Measurements from ENCODE around the gene HES5. TPM values are rescaled to one million over a fixed set of nuclear protein-coding genes. Genes with fewer than 3 reads are reported as not detected.

HES5 gene
- polyA plus RNA-seq, 3 donors: not detected

DNA sequence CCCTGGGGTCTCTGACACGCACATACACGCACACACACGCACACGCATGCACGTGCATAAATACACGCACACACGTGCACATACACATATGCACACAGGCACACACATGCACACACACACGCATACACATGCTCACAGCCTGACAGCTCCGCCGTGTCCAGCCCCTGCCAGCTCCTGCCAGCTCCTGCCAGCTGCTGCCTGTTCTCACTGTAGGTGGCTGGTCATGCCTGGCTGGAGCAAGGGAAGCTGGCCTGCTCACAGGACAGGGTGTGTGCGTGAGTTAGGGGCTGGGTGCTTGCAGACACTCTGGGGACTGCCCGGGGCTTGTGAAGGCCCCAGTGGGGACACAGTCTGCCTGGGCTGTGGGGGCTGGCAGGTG is 49.1 kb downstream of the HES5 start:
- H3K9me3 Mint-ChIP-seq: no peaks in the 10 kb centered on the region
- no peaks in the 10 kb centered on the region for H4K20me1 ChIP-seq (ENCODE audit: insufficient read depth, low read length)
- 97% methylated on average over 10 of the region's 12 CpGs for WGBS (ENCODE audit: insufficient coverage)
- H3K27ac Mint-ChIP-seq: no peak overlapping the region
- H3K4me3 ChIP-seq (replicated peaks in 1 of 3; ENCODE audit: low read depth in 2 of 3, low read length in 3 of 3): no peak overlapping the region
- no peaks in the 10 kb centered on the region for H3K4me1 ChIP-seq (ENCODE audit: control insufficient read depth in 1 of 2, insufficient read depth in 2 of 2, low read length in 2 of 2)
- H3K79me2 ChIP-seq (ENCODE audit: insufficient read depth, low read length): no peaks in the 10 kb centered on the region
- no peaks in the 10 kb centered on the region for H3K4me1 Mint-ChIP-seq
- TF ChIP-seq, protein P1, sequence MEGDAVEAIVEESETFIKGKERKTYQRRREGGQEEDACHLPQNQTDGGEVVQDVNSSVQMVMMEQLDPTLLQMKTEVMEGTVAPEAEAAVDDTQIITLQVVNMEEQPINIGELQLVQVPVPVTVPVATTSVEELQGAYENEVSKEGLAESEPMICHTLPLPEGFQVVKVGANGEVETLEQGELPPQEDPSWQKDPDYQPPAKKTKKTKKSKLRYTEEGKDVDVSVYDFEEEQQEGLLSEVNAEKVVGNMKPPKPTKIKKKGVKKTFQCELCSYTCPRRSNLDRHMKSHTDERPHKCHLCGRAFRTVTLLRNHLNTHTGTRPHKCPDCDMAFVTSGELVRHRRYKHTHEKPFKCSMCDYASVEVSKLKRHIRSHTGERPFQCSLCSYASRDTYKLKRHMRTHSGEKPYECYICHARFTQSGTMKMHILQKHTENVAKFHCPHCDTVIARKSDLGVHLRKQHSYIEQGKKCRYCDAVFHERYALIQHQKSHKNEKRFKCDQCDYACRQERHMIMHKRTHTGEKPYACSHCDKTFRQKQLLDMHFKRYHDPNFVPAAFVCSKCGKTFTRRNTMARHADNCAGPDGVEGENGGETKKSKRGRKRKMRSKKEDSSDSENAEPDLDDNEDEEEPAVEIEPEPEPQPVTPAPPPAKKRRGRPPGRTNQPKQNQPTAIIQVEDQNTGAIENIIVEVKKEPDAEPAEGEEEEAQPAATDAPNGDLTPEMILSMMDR (IDR thresholded peaks at IDR 0.05): no peak
- DNase-seq: no peak
- H3K9ac ChIP-seq (ENCODE audit: insufficient read depth, low read length, poor library complexity, severe bottlenecking): no peak overlapping the region
- no peaks in the 10 kb centered on the region for H3K36me3 ChIP-seq (replicated peaks in 1 of 2; ENCODE audit: control insufficient read depth in 1 of 2, insufficient read depth in 2 of 2, low read length in 2 of 2)
- intact Hi-C loops (cut with micrococcal nuclease): no loop called here
- H3K9me3 ChIP-seq (replicated peaks in 1 of 2; ENCODE audit: control insufficient read depth in 1 of 2, insufficient read depth in 1 of 2, low read length in 2 of 2): no peaks in the 10 kb centered on the region
- H2AFZ ChIP-seq (ENCODE audit: insufficient read depth, low read depth, low read length, poor library complexity, severe bottlenecking): no peak overlapping the region
- H3K27me3 ChIP-seq (ENCODE audit: control insufficient read depth in 2 of 2, insufficient read depth in 2 of 2, low read length in 2 of 2): no peaks in the 10 kb centered on the region
- no peaks in the 10 kb centered on the region for H3K36me3 Mint-ChIP-seq
- no peak overlapping the region for H3K27ac ChIP-seq (ENCODE audit: low read depth in 1 of 2, low read length in 2 of 2)
- H3K4me3 Mint-ChIP-seq: no peak overlapping the region
- H3K4me2 ChIP-seq (replicated peaks; ENCODE audit: extremely low read depth, low read length, poor library complexity, severe bottlenecking): no peak overlapping the region
- H3K27me3 Mint-ChIP-seq (ENCODE audit: low read depth in 3 of 3): peaks cover 0 to 4% (median 1%) of the 10 kb centered on the region in 3 donors

DNA sequence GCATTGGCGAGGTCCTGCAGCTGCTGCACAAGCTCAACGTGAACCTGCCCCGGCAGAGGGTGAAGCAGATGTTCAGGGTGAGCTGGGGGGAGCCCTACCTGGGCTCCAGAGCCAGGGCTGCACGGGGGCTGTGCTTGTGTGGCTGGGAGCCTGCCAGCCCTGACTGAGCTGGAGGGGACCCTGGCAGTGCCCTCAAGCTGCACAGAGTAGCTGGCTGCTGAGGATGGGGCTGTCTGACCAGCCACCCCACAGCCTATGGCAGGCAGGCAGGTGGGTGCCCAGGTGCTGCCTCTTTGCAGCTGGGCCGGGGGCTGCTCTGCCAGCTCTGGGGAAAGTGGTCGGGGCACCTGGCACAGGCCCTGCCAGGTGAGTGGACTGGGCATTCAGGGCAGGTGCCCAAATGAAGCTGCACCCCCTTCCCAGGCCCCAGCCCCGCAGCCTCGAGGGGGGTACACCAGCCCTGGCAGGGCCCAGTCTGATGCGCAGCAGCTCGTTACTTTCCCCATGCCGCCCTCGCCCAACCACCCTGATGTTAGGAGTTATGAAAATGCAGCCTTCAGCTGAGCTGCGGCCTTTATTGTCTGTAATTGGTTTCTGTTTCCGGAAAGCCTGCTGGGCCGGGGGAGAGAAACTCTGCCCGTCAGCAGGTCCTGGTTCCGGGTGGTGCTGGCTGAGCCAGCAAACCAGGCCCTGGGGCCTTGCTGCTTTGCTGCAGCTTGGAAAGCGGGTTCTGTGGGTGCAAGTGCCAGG is 49.7 kb downstream of the HES5 start:
- TF ChIP-seq, protein P1 (IDR thresholded peaks at IDR 0.05): no peak
- Histone ChIP-seq H3K27me3 (ENCODE audit: control insufficient read depth in 2 of 2, insufficient read depth in 2 of 2, low read length in 2 of 2) (no peaks in the 10 kb centered on the region), H3K9me3 (replicated peaks in 1 of 2; ENCODE audit: control insufficient read depth in 1 of 2, insufficient read depth in 1 of 2, low read length in 2 of 2) (no peaks in the 10 kb centered on the region), H3K4me3 (replicated peaks in 1 of 3; ENCODE audit: low read depth in 2 of 3, low read length in 3 of 3) (no peak overlapping the region), H3K4me1 (ENCODE audit: control insufficient read depth in 1 of 2, insufficient read depth in 2 of 2, low read length in 2 of 2) (no peaks in the 10 kb centered on the region), H4K20me1 (ENCODE audit: insufficient read depth, low read length) (no peaks in the 10 kb centered on the region), H3K79me2 (ENCODE audit: insufficient read depth, low read length) (no peaks in the 10 kb centered on the region), H3K4me2 (replicated peaks; ENCODE audit: extremely low read depth, low read length, poor library complexity, severe bottlenecking) (no peak overlapping the region), H3K27ac (ENCODE audit: low read depth in 1 of 2, low read length in 2 of 2) (no peak overlapping the region), H3K36me3 (replicated peaks in 1 of 2; ENCODE audit: control insufficient read depth in 1 of 2, insufficient read depth in 2 of 2, low read length in 2 of 2) (no peaks in the 10 kb centered on the region), H3K9ac (ENCODE audit: insufficient read depth, low read length, poor library complexity, severe bottlenecking) (no peak overlapping the region), H2AFZ (ENCODE audit: insufficient read depth, low read depth, low read length, poor library complexity, severe bottlenecking) (no peak overlapping the region)
- 92% methylated on average over 18 of the region's 18 CpGs for WGBS (ENCODE audit: insufficient coverage)
- Mint-ChIP-seq H3K4me3 (no peak overlapping the region), H3K27me3 (ENCODE audit: low read depth in 3 of 3) (peaks cover 0 to 4% (median 1%) of the 10 kb centered on the region in 3 donors), H3K36me3 (no peaks in the 10 kb centered on the region), H3K9me3 (no peaks in the 10 kb centered on the region), H3K27ac (no peak overlapping the region), H3K4me1 (no peaks in the 10 kb centered on the region)
- intact Hi-C loops (cut with micrococcal nuclease): no loop called here
- DNase-seq: no peak
